ENCODE data around the gene LSR.

The LSR gene

DNA sequence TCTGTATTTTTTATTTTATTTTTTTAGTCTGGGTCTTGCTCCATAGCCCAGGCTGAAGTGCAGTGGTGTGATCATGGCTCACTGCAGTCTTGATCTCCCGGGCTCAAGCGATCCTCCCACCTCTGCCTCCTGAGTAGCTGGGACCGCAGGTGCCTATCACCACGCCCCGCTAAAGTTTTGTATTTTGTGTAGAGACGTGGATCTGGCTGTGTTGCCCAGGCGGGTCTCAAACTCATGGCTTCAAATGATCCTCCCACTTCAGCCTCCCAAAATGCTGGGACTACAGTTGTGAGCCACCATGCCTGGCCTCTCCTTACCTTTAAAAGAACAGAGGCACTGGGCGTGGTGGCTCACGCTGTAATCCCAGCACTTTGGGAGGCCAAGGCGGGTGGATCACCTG, 38.9 kb downstream of the LSR start:
- no peak overlapping the region for H3K4me3 ChIP-seq (ENCODE audit: low read depth, low read length)
- TF ChIP-seq, protein P1, sequence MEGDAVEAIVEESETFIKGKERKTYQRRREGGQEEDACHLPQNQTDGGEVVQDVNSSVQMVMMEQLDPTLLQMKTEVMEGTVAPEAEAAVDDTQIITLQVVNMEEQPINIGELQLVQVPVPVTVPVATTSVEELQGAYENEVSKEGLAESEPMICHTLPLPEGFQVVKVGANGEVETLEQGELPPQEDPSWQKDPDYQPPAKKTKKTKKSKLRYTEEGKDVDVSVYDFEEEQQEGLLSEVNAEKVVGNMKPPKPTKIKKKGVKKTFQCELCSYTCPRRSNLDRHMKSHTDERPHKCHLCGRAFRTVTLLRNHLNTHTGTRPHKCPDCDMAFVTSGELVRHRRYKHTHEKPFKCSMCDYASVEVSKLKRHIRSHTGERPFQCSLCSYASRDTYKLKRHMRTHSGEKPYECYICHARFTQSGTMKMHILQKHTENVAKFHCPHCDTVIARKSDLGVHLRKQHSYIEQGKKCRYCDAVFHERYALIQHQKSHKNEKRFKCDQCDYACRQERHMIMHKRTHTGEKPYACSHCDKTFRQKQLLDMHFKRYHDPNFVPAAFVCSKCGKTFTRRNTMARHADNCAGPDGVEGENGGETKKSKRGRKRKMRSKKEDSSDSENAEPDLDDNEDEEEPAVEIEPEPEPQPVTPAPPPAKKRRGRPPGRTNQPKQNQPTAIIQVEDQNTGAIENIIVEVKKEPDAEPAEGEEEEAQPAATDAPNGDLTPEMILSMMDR (IDR thresholded peaks at IDR 0.05; ENCODE audit: low read depth, low read length): no peak
- no peak for DNase-seq (ENCODE audit: low read depth)

DNA sequence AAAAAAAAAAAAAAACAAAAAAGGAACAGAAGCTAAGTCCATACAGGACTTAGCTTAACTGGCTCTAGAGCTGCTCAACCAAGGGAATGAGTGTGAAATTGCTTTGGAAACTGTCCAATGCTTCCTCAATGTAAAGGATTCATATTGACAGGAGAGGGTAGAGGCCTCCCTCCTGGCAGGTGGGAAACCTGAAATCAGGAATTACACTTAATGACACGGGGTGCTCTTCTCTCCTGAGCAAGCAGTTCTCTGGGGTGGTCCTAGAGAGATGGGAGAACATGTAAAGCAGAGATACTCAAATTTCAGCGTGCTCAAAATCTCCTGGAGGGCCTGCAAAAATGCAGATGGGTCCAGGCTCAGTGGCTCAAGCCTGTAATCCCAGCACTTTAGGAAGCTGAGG, 39.5 kb downstream of the LSR start:
- TF ChIP-seq, protein P2, sequence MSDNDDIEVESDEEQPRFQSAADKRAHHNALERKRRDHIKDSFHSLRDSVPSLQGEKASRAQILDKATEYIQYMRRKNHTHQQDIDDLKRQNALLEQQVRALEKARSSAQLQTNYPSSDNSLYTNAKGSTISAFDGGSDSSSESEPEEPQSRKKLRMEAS (IDR thresholded peaks at IDR 0.05; ENCODE audit: low read depth, low read length): no peak
- TF ChIP-seq POLR2A (IDR thresholded peaks at IDR 0.05; ENCODE audit: extremely low read depth, insufficient read length): no peak
- TF ChIP-seq, protein P1 (IDR thresholded peaks at IDR 0.05; ENCODE audit: low read depth, low read length): no peak
- no peak for TF ChIP-seq MYC (IDR thresholded peaks at IDR 0.05; ENCODE audit: low read depth, low read length)
- no peak for DNase-seq (ENCODE audit: low read depth)
- H3K4me3 ChIP-seq (ENCODE audit: low read depth, low read length): no peak overlapping the region

DNA sequence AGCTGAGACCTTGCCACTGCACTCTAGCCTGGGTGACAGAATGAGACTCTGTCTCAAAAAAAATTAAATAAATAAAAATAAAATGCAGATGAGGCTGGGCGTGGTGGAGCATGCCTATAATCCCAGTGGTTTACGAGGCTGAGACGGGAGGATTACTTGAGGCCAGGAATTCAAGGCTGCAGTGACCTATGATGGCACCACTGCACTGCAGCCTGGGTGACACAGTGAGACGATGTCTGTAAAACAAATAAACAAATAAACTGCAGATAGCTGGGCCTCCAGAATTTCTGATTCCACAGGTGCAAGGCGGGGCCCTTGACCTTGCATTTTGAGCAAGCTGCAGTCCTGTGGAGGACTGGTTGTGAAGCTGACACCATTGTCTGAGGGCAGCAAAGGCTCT, 40.1 kb downstream of the LSR start:
- H3K4me3 ChIP-seq (ENCODE audit: low read depth, low read length): no peak overlapping the region
- TF ChIP-seq MYC (IDR thresholded peaks at IDR 0.05; ENCODE audit: low read depth, low read length) (no peak), POLR2A (IDR thresholded peaks at IDR 0.05; ENCODE audit: extremely low read depth, insufficient read length) (no peak)
- TF ChIP-seq, protein P2 (IDR thresholded peaks at IDR 0.05; ENCODE audit: low read depth, low read length): no peak
- no peak for DNase-seq (ENCODE audit: low read depth)

DNA sequence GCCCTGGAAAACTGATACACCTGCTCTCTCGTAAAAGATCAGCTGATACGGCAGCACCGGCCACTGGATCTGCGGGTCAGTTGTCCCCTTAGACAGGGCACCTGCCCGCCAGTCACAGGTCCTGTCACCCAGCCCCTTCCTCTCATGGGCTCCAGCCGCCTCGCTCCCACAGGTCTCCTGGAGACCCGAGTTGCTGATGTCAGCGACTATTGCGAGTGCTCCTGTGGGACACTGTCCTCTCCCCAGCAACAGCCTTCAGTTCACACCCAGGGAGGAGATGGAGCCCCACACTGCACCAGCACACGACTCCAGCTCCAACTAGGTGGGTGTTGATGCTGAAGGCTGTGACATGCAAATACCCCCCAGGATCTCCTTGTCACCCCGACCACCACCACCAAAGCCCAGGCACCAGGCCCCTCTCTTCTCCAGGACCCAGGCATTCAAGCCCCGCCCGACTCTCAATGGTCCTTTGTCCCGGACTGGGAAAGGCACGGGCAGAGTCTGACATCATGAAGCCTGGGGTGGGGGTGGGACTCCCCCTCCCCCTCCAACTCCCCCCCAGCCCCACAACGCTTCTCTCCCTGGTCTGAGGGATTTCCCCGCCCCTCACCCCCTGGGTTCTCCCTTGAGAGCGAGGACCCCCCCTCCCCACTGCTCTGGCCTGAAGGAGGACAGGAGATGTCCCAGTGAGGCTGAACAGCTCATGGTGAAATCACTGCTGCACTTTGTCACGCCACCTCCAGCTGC, 41.8 kb downstream of the LSR start:
- no peak for DNase-seq (ENCODE audit: low read depth)
- H3K4me3 ChIP-seq (ENCODE audit: low read depth, low read length): no peak overlapping the region
- no peak for TF ChIP-seq MYC (IDR thresholded peaks at IDR 0.05; ENCODE audit: low read depth, low read length)
- TF ChIP-seq, protein P1 (IDR thresholded peaks at IDR 0.05; ENCODE audit: low read depth, low read length): no peak
- TF ChIP-seq, protein P2 (IDR thresholded peaks at IDR 0.05; ENCODE audit: low read depth, low read length): no peak
- TF ChIP-seq POLR2A (IDR thresholded peaks at IDR 0.05; ENCODE audit: extremely low read depth, insufficient read length): no peak

DNA sequence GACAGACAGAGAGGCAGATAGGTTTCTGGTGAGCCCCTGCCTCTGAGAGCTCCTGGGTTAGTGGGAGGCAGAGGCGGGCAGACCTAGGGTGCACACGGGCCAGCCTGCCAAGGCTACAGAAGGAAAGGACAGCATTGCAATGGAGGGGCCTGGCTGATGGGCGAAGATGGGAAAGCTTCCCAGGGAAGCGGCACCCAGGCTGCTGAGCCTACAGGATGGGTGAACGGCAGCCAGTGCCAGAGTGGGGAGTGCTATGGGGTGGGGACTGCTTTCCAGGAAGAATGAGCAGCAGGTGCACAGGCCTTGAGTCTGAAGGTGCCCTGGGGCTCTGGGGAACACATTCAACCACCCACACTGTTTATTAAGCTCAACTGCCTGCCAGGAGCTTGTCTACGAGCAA, 42.5 kb downstream of the LSR start:
- TF ChIP-seq POLR2A (IDR thresholded peaks at IDR 0.05; ENCODE audit: extremely low read depth, insufficient read length): no peak
- TF ChIP-seq, protein P1 (IDR thresholded peaks at IDR 0.05; ENCODE audit: low read depth, low read length): no peak
- TF ChIP-seq, protein P2 (IDR thresholded peaks at IDR 0.05; ENCODE audit: low read depth, low read length): no peak
- no peak for TF ChIP-seq MYC (IDR thresholded peaks at IDR 0.05; ENCODE audit: low read depth, low read length)
- DNase-seq (ENCODE audit: low read depth): no peak
- no peak overlapping the region for H3K4me3 ChIP-seq (ENCODE audit: low read depth, low read length)

DNA sequence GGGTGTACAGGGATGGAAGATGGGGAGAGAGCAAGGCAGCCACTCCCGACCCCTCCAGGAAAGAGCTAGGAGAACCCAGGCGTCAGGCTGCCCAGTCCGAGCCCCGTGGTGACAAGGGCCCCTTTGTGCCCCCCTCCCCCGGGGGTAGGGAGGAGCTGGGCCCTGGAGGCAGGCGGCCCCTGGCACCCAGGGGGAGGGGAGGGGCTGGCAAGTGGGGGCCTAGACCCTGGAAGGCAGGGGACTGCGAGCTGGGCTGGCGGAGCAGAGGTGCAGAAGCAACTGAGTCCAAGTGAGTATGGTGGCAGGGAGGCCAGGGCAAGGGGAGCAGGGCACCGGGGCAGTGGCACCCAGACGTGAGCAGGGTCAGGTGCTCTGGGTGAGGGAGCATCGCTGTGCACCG, 43.1 kb downstream of the LSR start, which contains the start of gene MAG:
Gene MAG, plus strand, starts transcription at position 246 of the 400 bp plus-strand sequence. CDS start 3,248 bp downstream, outside the sequence.
- no peak within 1 kb of the TSS for H3K4me3 ChIP-seq (ENCODE audit: low read depth, low read length)
- no peak for DNase-seq (ENCODE audit: low read depth)
- TF ChIP-seq, protein P1 (IDR thresholded peaks at IDR 0.05; ENCODE audit: low read depth, low read length): no peak
- TF ChIP-seq POLR2A (IDR thresholded peaks at IDR 0.05; ENCODE audit: extremely low read depth, insufficient read length) (no peak), MYC (IDR thresholded peaks at IDR 0.05; ENCODE audit: low read depth, low read length) (no peak)
- TF ChIP-seq, protein P2 (IDR thresholded peaks at IDR 0.05; ENCODE audit: low read depth, low read length): no peak

Measured in NB4 (cell line).